Smooth muscle cell of the brain vasculature (primary cell): ENCODE measurements around the gene CDH13.

Source experiments
- DNase-seq: peaks from one replicate; pipeline ENCODE4 v3.0.0-alpha.2; 2012; ENCODE audit warnings: low read depth, low spot score

The CDH13 gene

GRCh38 chr16:83660282-83660681 is 1033.5 kb downstream of the CDH13 start:
- no peak for DNase-seq

GRCh38 chr16:83661656-83662055 is 1034.9 kb downstream of the CDH13 start:
- no peak for DNase-seq

- no peak for DNase-seq
These were observed 1039.7 kb downstream of the CDH13 start for GRCh38 chr16:83666449-83666848.

- DNase-seq = no peak
These were observed 1042.7 kb downstream of the CDH13 start for GRCh38 chr16:83669456-83669855.

- DNase-seq = no peak
These were observed 1048.3 kb downstream of the CDH13 start for GRCh38 chr16:83674931-83675535.

GRCh38 chr16:83676086-83676485 is 1049.3 kb downstream of the CDH13 start:
- DNase-seq = no peak

DNA sequence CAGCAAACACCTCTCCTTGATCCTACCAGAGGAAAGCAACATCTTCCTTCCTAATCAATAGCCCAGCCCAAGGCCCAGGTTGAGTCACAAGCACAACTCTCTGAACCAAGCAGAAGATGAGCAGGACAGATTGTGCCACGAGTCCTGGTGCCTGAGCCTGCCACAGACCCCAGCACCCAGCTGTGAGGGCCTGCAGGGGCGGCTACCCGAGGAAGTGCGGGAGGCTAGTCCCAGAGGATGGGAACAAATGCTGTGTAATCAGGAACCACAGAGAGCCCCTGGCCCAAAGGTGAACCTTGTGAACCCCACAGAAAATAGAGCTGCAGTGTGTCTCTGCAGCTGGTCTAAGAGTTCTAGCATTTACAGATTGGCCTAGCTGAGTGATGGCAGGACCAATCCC is 1054.2 kb downstream of the CDH13 start:
- no peak for DNase-seq

GRCh38 chr16:83681381-83681956 is 1054.7 kb downstream of the CDH13 start:
- DNase-seq = no peak

GRCh38 chr16:83682116-83682867 is 1055.5 kb downstream of the CDH13 start:
- no peak for DNase-seq

GRCh38 chr16:83682868-83683235 is 1056.1 kb downstream of the CDH13 start:
- no peak for DNase-seq

DNA sequence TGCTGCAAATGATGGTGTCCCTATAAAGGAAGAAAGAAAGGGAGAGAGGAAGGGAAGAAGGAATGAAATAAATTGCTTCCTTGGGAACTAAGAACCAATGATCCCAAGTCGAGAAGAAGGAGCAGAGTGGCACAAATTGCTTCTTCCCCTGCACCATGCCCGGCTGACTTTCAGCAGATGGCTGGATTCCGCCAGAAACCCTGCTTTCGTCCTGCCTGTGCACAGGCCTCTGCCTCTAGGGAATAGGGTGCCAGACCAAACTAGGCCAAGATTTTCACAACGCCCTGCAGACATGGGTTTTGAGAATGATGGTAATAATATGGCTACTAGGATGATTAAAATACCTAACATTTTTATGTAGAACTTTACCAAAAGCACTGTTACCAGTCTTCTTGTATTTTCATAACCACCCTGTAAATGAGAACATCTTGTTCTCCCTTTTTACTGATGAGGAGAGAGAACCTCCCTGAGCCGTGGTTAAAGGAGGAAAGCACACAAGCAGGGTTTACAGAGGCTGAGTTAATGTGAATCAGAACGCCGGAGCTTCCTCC is 1058.9 kb downstream of the CDH13 start:
- DNase-seq = no peak

GRCh38 chr16:83686726-83687125 is 1060.0 kb downstream of the CDH13 start:
- no peak for DNase-seq

GRCh38 chr16:83689385-83689831 is 1062.6 kb downstream of the CDH13 start:
- no peak for DNase-seq

- no peak for DNase-seq
These were observed 1065.5 kb downstream of the CDH13 start for GRCh38 chr16:83692224-83692623.

GRCh38 chr16:83698964-83699363 is 1072.2 kb downstream of the CDH13 start:
- DNase-seq = no peak

DNA sequence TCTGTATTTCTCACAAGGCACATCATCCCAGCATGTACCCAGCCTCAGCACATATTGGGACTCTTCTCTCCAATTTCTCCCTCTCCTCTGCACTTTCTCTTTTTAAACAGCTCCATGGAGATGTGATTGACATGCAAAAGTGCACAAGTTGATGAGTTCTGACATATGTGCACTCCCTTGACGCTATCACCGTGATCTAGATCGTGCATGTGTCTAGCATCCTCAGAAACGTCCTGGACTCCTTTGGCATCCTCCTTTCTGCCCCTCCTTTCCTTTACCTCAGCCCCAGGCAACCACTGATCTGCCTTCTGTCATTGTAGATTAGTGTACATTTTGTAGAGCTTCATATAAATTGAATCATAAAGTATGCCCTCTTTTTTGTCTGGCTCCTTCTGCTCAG is 1073.0 kb downstream of the CDH13 start:
- DNase-seq = no peak

DNA sequence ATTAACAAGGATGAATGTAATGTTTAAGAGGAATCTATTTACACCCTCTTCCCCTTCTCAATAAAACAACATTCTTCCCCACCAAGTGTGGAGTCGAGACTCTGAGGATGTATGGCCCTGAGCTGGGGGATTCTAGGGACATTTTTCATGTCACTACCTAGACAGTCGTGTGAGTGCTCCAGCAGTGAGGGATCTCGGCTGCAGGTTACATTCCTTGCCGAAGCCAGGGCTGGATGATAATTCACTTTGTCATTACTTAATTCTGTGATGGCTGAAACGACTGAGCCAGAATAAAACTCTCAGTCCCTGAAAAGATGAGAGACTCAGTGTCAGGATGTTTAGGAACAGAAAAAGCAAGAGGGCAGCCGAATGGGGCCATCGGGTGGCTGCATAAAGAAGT is 1074.1 kb downstream of the CDH13 start:
- DNase-seq = no peak

GRCh38 chr16:83701494-83701893 is 1074.7 kb downstream of the CDH13 start:
- no peak for DNase-seq

DNA sequence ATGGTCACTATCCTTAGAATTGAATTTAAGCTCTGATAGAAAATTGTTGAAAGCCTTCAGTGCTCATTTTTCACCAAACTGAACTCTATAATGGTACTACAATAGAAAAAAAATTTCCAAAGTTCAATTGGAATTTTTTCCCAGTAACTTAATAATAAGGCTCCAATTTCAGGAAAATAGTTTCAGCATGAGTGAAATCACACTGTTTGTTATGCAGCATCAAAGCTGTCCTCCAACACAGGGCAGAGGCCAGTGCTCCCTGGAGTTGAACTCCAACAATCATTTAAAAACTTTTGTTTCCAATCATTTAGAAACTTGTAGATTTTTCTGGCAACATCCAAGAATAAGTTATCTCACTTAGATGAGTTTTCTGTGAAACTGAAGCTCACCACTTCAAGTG is 1077.9 kb downstream of the CDH13 start:
- no peak for DNase-seq

GRCh38 chr16:83705856-83706255 is 1079.1 kb downstream of the CDH13 start:
- DNase-seq = no peak

- DNase-seq = no peak
These were observed 1079.6 kb downstream of the CDH13 start for GRCh38 chr16:83706394-83706793.

- no peak for DNase-seq
These were observed 1084.3 kb downstream of the CDH13 start for GRCh38 chr16:83711069-83711468.

GRCh38 chr16:83713597-83713996 is 1086.8 kb downstream of the CDH13 start:
- DNase-seq = no peak
